GM21528 (cell line): ENCODE results near the gene SESN1.
A peak's percentile ranks its signal among the peaks of the same experiment; 100 is the strongest.
"Not testable (repeated sequence)": the region's sequence is repeated elsewhere in the genome, so short reads cannot be mapped to it uniquely, and the experiment has no call there.

ENCODE experiments used
- ATAC-seq: cut with Tn5 transposase; IDR thresholded peaks from one replicate; pipeline ENCODE4 v1.9.1; 2021; ENCODE audit warnings: mild to moderate bottlenecking, moderate library complexity; ENCODE audit not compliant: unreplicated experiment, low FRiP score

SESN1 gene

GRCh38 chr6:109095835-109096084, 1.1 kb upstream of the SESN1 start:
- no peak for ATAC-seq

- peak; percentile 76 for ATAC-seq
These were observed 589 bp upstream of the SESN1 start, which contains the start of gene CEP57L1 for GRCh38 chr6:109095036-109095834. Gene CEP57L1, plus strand, starts transcription at chr6:109095507. Its CDS starts 49,715 bp downstream, at chr6:109145222.

- ATAC-seq, result no peak
These were observed 772 bp downstream of the SESN1 start for GRCh38 chr6:109093732-109094415.

- no peak for ATAC-seq
These were observed 2.6 kb downstream of the SESN1 start for GRCh38 chr6:109092074-109092473.

DNA sequence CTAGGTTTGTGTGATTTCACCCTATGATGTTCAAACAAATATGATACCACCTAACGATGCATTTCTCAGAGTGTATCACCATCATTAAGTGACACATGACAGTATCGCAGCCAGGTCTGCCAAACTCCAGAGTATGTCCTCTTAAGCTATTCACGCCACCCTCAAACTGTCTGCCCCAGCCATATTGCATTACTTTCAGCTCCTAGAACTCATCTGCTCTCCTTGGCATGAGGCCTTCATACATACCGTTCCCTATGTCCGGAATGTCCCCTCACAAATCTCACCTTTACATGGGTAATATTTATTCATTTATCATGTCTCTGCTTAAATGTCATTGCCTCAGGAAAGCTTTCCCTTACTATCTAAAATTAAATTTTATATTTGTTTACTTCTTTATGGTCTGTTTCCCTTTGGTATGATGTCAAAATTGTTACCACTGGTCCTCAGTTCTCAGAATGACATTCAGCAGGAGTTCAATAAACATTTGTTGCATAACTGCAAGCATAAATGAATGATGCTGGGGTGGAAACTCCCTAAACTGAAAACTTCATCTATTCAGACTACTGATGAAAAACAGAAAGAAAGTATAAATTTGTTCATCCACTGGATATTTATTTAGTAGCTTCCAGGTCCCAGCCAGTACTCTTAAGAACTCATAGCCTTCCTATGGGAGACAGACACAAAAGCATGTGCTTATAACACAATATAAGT, 3.2 kb downstream of the SESN1 start:
- ATAC-seq, result no peak

DNA sequence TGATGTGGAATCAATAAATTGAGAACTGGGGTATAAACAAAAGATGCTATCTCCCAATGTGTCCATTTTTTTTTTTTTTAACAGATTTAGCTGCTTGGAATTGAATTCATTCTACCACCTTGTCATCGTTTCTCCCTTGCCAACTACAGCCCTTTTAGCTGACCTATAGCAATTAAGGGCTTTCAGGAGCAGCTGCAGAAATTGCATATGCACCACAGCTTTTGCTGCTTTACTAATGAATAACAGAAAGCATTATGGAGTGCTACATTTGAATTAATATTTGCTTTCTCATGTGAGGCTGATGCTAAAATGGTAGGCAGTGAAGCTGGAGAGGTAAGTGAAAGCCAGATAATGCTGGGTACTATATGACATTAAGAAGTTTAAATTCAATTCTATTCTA, 5.7 kb downstream of the SESN1 start:
- no peak for ATAC-seq

DNA sequence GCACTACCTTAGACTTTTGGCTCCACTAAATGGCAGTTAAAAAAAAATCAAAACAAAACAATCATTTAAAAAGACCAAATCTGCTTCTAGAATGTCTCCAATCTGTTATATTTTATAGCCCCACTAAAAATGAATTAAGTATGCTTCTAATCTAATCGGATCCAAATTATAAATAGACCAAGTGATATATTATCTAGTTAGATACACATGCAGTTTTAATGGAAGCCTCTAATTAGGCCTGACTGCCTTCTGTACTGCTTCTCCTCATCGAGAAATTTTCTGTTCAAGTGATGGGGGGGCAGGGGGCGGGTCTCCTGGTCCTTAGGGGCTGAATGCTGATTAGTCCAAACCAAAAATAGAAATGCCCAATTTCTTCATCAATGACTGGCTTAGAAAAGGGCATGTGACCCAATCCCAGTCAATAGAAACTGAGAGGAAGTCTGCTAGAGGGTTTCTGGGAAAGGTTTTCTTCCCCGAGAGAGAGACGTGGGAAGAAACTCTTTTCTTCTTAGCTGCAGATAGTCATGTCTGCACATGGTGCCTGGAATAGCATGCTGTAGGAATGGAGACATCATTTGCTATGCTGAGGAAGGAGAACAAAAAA, 6.9 kb downstream of the SESN1 start:
- no peak for ATAC-seq

DNA sequence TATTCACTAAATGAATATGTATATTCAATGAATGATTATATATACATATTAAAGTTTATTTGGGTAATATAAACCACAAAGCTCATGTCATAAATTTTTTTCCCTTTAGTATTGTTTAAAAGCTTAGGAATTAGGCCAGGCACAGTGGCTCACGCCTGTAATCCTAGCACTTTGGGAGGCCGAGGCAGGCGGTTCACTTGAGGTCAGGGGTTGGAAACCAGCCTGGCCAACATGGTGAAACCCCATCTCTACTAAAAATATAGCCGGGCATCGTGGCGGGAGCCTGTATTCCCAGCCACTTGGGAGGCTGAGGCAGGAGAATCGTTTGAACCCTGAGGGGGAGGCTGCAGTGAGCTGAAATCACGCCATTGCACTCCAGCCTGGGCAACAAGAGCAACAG, 10.5 kb downstream of the SESN1 start:
- ATAC-seq, result not testable (repeated sequence)

DNA sequence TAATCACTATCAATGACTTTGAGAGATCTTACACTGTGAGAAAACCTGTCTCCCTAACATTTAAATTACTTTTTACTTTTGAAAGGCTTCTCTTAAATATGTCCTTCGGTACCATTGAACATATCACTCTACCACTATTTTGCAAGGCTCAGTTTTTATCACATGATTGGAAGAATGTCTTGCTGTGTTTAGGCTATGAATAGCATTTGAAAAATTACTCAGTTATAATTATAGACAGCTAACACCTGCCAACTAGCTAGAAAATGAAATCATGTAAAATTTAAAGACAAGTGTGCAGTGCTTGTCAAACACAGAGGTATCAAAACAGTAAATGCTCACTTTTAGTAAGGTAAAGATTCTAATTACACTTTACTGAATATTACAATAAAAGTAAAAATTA, 11.0 kb downstream of the SESN1 start:
- ATAC-seq, result no peak

GRCh38 chr6:109082188-109082577, 12.5 kb downstream of the SESN1 start:
- ATAC-seq, result no peak

DNA sequence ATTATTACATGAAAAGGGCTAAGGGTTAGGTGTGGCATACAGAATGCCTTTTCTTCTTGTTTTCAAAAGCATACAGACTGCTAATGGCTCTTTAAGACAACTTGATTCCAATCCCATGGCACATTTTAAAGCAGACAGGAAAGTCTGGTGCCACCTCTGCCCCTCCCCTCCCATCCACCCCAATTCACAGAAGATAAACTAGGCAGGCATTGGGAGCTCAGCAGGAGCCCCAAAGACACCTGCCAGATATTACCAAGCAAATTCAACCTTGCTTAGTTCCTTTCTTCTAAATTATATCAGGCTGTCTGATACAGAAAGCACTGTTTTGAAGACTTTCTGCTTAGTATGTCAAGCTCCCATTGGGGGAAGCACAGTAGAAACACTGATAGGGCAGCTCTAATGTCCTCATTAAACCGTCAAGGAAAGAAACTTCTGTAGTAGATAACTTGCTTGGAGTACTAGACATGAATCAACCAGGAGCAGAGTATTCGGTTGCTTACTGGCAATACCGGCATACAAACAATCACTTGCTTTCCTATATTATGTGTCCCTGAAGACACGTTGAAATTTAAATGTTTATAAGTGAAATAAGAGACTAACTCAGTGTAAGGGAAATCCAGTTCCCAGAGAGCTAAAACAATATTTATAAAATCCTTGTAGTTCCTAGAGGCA, 13.0 kb downstream of the SESN1 start:
- ATAC-seq, result no peak

DNA sequence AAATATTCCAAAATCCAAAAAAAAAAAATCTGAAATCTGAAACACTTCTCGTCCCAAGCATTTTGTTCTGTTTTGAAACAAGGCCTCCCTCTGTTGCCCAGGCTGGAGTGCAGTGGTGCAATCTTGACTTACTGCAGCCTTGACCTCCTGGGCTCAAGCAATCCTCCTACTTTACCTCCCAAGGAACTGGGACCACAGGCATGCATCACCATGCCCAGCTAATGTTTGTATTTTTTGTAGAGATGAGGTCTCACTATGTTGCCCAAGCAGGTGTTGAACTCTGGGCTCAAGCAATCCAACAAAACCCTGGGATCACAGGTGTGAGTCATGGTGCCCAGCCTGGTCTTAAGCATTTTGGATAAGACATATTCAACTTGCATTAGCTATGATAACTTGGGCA, 13.6 kb downstream of the SESN1 start:
- ATAC-seq, result no peak

GRCh38 chr6:109079981-109080380, 14.7 kb downstream of the SESN1 start:
- no peak for ATAC-seq

- no peak for ATAC-seq
These were observed 18.3 kb downstream of the SESN1 start for GRCh38 chr6:109076377-109076776.

DNA sequence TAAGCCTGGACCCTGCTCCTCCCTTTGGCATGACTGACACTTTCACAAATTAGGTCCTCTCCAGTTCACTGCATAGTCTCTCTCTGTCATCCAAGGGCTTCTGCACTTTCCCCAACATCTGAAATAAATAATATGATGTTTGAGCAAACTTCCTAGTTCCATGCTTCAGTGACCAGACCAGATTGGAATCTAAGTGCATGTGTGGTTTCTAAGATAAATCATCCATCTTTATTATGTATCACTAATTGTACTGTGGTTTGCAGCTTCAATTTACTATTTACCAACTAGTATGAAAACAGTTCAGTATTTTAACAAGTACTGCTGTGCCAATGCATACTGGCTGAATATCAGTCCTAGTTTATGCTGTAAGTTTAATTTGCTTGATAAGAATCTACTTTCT, 18.7 kb downstream of the SESN1 start:
- no peak for ATAC-seq

GRCh38 chr6:109074133-109074415, 20.6 kb downstream of the SESN1 start:
- no peak for ATAC-seq

GRCh38 chr6:109073344-109074132, 21.1 kb downstream of the SESN1 start:
- ATAC-seq, result no peak

DNA sequence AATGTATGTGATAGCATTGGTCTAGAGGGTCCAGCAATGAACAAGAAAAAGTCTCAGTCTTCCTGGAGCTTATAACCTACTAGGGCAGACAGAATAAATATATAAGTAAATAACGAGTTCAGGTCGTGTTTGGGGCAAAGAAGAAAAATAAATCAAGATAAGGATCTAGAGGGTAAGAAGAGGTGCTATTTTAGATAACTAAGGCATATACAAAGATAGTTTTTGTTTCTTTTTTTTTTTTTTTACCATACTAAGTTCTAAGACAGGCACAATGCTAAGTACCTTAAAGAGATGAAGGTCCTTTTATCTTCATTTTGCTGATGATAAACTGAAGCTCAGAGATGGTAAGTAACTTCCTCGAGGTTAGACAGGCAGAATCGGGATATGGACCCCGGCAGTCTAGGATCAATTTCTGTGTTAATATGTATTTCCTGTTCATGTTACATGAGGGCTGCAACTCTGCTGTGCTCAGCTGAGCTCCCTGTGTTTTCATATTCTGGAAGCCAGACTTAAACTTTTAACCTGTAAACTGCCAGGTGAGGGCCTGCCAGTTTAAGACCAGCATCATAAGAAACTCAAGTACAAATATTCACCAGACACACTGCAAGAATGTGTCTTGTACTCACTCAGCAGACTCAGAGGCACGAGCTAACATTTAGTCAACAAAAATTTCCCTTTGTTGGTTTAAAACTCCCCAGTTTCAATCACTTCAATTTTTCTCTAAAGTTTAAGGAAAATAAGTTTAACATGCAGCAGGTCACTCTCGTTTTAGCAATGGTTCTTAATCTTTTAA, 23.3 kb downstream of the SESN1 start:
- no peak for ATAC-seq

DNA sequence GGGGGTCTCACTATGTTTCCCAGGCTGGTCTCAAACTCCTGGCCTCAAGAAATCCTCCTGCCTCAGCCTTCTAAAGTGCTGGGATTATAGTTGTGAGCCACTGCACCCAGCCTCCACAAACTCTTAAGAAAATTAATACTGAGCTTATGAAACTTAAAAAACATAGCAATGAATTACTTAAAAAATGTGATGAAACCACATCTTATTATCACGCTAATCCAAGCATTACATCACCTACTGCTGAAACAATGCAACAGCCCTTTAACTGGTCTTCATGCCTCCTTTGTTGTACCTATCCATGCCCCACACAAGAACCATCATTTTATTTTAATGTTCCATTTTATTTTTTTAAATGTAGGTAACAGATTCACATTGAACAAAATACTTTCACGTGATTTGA, 24.9 kb downstream of the SESN1 start:
- ATAC-seq, result no peak
